Measurements from ENCODE around the gene CHAC1.
A peak's percentile ranks its signal among the peaks of the same experiment; 100 is the strongest.

Gene CHAC1

GRCh38 chr15:40923551-40923950 lies 29.7 kb upstream of the CHAC1 start:
- DNase-seq (ENCODE audit: low spot score) = no peak

- DNase-seq (ENCODE audit: low spot score) = no peak
These were observed 27.8 kb upstream of the CHAC1 start for GRCh38 chr15:40925495-40925862.

- DNase-seq (ENCODE audit: low spot score) = no peak
These were observed 27.2 kb upstream of the CHAC1 start for GRCh38 chr15:40925863-40926658.

- no peak for DNase-seq (ENCODE audit: low spot score)
These were observed 26.4 kb upstream of the CHAC1 start for GRCh38 chr15:40926659-40927494.

- no peak for DNase-seq (ENCODE audit: low spot score)
These were observed 25.8 kb upstream of the CHAC1 start for GRCh38 chr15:40927495-40927872.

GRCh38 chr15:40927873-40928806 lies 25.1 kb upstream of the CHAC1 start:
- DNase-seq (ENCODE audit: low spot score) = no peak

GRCh38 chr15:40928821-40929659 lies 24.2 kb upstream of the CHAC1 start, which contains the start of gene DLL4:
DLL4 (plus strand) TSS chr15:40929340; CDS start chr15:40929669, 329 bp downstream.
- peak; percentile 82 for DNase-seq (ENCODE audit: low spot score)

- DNase-seq (ENCODE audit: low spot score) = peak; percentile 58
These were observed 23.4 kb upstream of the CHAC1 start for GRCh38 chr15:40929660-40930429.

- DNase-seq (ENCODE audit: low spot score) = no peak
These were observed 22.6 kb upstream of the CHAC1 start for GRCh38 chr15:40930430-40931299.

GRCh38 chr15:40931300-40932142 lies 21.8 kb upstream of the CHAC1 start:
- DNase-seq (ENCODE audit: low spot score) = no peak

GRCh38 chr15:40932156-40932555 lies 21.1 kb upstream of the CHAC1 start:
- DNase-seq (ENCODE audit: low spot score) = no peak

GRCh38 chr15:40932649-40933516 lies 20.4 kb upstream of the CHAC1 start:
- no peak for DNase-seq (ENCODE audit: low spot score)

- no peak for DNase-seq (ENCODE audit: low spot score)
These were observed 19.8 kb upstream of the CHAC1 start for GRCh38 chr15:40933517-40933902.

- DNase-seq (ENCODE audit: low spot score) = no peak
These were observed 18.8 kb upstream of the CHAC1 start for GRCh38 chr15:40934457-40934856.

GRCh38 chr15:40936234-40936708 lies 17.0 kb upstream of the CHAC1 start:
- no peak for DNase-seq (ENCODE audit: low spot score)

GRCh38 chr15:40936709-40937666 lies 16.3 kb upstream of the CHAC1 start:
- DNase-seq (ENCODE audit: low spot score) = peak; percentile 55
